NB4 (cell line): ENCODE results near the gene TTC34.

Source experiments
- POLR2A ChIP-seq: IDR thresholded peaks from 2 replicates; pipeline ENCODE4 v1.6.1; 2011; ENCODE audit warnings: mild to moderate bottlenecking; ENCODE audit not compliant: insufficient read length; ENCODE audit errors: extremely low read depth
- TF ChIP-seq, protein P1 (sequence below): IDR thresholded peaks from one replicate; pipeline ENCODE4 v1.5.1; 2012; ENCODE audit warnings: low read depth, low read length
- TF ChIP-seq, protein P2 (sequence below): IDR thresholded peaks from 2 replicates; pipeline ENCODE4 v1.6.1; 2011; ENCODE audit warnings: low read depth, low read length

DNA sequence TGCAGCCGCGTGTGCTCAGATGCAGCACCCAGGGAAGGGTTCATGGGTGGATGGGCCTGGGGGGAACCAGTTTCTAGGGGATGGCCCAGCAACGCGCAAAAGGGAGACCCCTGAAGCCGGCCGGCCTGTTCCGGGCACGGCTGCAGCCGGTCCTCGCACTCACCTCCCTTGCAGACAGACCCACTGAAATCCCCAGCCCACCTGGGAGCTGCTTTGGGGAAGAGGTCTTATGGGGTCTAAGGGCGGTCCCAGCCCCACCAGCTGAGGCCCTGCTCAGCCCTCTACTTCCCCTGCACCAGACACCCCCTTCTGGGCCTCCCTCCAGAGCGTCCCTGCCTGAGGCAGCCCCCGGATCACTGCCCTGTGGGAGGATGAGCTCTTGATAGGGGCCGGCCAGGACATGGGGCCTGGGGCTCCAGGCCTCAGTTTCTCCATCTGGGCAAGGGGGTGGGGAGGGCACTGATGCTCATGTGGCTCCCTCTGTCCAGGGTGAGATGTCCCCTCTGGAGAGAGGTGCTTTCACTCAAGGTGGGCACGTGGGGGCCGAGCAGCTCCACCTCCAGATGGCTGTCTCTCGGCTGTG is 20.0 kb upstream of the TTC34 start:
- TF ChIP-seq, protein P1, sequence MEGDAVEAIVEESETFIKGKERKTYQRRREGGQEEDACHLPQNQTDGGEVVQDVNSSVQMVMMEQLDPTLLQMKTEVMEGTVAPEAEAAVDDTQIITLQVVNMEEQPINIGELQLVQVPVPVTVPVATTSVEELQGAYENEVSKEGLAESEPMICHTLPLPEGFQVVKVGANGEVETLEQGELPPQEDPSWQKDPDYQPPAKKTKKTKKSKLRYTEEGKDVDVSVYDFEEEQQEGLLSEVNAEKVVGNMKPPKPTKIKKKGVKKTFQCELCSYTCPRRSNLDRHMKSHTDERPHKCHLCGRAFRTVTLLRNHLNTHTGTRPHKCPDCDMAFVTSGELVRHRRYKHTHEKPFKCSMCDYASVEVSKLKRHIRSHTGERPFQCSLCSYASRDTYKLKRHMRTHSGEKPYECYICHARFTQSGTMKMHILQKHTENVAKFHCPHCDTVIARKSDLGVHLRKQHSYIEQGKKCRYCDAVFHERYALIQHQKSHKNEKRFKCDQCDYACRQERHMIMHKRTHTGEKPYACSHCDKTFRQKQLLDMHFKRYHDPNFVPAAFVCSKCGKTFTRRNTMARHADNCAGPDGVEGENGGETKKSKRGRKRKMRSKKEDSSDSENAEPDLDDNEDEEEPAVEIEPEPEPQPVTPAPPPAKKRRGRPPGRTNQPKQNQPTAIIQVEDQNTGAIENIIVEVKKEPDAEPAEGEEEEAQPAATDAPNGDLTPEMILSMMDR, result no peak
- TF ChIP-seq POLR2A, result no peak
- TF ChIP-seq, protein P2, sequence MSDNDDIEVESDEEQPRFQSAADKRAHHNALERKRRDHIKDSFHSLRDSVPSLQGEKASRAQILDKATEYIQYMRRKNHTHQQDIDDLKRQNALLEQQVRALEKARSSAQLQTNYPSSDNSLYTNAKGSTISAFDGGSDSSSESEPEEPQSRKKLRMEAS, result no peak
